OCI-LY1 (cell line): ENCODE results near the gene HMCN2.

Source experiments
- EZH2 ChIP-seq: fragments of 200-600 bp; sonication (generic), shearing (Covaris generic); IDR thresholded peaks from 2 replicates; pipeline ENCODE4 v1.8.0; 2017; ENCODE audit warnings: borderline replicate concordance, mixed run types, mild to moderate bottlenecking, antibody characterized with exemption, low read length, moderate library complexity, mixed read lengths
- TF ChIP-seq, protein P1 (sequence below): fragments of 200-600 bp; sonication (generic), shearing (Covaris generic); IDR thresholded peaks from 2 replicates; pipeline ENCODE4 v1.5.1; 2017; ENCODE audit warnings: mild to moderate bottlenecking, antibody characterized with exemption, low read length, moderate library complexity, mixed read lengths

- TF ChIP-seq, protein P1, sequence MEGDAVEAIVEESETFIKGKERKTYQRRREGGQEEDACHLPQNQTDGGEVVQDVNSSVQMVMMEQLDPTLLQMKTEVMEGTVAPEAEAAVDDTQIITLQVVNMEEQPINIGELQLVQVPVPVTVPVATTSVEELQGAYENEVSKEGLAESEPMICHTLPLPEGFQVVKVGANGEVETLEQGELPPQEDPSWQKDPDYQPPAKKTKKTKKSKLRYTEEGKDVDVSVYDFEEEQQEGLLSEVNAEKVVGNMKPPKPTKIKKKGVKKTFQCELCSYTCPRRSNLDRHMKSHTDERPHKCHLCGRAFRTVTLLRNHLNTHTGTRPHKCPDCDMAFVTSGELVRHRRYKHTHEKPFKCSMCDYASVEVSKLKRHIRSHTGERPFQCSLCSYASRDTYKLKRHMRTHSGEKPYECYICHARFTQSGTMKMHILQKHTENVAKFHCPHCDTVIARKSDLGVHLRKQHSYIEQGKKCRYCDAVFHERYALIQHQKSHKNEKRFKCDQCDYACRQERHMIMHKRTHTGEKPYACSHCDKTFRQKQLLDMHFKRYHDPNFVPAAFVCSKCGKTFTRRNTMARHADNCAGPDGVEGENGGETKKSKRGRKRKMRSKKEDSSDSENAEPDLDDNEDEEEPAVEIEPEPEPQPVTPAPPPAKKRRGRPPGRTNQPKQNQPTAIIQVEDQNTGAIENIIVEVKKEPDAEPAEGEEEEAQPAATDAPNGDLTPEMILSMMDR = no peak
- no peak for TF ChIP-seq EZH2
These were observed 212.6 kb downstream of the HMCN2 start for GRCh38 chr9:130478152-130478551.
